ENCODE measurements around the gene FGF1.

FGF1 gene

DNA sequence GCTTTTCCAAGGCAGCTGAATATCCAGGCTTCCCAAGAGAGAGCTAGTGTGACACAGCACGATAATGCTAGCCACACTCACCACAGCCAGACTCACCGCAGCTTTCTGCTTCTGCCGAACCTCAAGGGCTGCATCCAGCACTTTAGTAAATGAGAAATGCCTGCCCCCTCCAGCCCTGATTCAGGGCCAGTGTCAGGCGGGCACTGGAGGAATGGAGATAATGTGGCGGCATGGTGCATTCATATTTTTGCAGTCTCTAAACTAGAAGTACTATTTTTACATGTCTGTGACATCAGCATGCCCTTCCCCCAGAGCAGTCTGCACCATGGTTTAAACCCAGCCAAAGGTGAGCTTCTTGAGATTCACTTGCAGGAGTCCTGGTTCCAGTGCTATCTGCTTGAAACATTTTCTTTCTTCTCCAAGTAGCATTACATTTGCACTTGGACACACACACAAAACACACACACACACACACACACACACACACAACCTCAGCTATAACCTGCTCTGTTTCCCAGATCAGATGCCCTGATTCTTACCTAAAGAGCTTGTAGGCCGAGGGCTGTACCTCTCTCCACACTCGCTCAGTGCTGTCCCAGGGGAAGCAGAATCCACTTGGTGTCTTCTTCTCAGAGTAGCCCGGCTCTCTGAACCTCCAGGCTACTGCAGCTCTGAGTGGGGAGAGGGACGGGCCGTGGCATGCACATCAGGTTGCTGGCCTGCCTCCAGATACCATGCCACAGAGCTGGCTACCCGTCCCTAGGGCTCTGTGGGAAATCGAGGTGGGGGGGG lies at the start of gene FGF1:
Gene FGF1 (minus strand): TSS at position 673 of the 792 bp plus-strand sequence. CDS start 71,963 bp downstream, outside the sequence.
- no peak for DNase-seq

DNA sequence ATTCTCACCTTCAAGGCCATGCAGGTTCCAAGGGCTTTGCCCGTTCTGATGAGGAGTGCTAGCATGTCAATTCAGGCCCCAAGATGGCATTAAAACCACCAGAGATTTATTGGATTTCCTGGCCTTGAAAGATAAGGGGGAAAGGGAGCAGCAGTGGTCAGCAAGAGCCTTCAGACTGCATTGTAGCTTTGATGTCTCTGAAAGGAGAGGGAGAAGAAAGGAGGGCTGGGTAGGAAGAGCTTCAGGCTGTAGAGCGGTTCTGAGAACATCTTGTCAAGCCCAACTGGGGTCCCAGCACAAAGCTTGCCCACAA lies 41.8 kb upstream of the FGF1 start:
- no peak for DNase-seq

DNA sequence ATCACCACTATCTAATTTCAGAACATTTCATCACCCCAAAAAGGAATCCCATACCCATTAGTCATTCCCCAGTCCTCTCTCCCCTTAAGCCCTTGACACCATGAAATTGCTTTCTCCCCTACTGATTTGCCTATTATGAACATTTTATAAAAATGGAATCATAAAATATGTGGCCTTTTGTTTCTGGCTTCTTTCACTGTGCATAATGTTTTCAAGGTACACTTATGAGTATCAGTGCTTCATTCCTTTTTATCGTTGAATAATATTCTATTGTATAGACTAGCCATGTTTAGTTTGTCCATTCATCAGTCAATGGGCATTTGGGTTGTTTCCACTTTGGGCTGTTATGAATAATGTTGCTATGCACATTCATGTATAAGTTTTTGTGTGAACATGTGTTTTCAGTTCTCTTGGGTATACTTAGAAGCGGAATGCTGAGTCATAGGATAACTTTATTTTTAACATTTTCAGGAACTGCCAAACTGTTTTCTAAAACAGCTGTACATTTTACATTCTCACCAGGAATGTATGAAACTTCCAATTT lies 40.4 kb upstream of the FGF1 start:
- no peak for DNase-seq

DNA sequence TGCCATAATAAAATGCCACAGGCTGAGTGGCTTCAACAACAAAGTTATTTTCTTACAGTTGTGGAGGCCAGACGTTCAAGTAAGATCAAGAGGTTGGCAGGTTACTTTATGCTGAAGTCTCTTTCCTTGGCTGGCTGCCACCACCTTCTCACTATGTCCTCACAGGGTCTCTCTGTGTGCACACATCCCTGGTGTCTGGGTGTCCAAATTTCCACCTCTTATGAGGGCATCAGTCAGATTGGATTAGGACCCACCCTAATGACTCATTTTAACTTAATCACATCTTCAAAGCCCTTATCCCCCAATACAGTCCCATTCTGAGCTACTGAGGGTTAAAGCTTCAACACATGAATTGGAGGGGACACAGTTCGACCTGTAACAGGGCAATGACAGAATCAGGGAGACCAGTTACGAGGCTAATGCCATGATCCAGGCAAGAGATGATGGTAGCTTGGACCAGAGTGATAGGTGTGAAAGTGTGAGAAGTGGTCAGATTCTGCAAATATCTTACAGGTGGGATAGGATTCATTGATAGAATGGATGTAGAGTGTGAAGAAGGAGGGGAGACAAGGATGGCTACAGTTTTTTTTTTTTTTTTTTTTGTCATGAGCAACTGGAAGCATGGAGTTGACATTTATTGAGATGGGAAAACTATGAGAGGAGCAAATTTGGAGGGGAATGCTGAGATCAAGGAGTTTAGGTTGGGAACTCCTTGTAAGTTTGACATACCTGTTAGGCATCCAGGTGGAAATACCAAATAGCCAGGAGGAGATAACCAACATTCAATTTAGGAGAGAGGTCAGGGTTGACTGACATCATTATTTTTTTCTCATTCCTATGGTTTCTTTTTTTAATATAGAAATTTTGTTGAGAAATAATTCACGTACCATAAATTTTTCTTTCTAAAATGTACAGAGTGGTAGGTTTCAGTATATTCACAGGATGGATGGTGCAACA lies 39.6 kb upstream of the FGF1 start:
- DNase-seq: no peak

DNA sequence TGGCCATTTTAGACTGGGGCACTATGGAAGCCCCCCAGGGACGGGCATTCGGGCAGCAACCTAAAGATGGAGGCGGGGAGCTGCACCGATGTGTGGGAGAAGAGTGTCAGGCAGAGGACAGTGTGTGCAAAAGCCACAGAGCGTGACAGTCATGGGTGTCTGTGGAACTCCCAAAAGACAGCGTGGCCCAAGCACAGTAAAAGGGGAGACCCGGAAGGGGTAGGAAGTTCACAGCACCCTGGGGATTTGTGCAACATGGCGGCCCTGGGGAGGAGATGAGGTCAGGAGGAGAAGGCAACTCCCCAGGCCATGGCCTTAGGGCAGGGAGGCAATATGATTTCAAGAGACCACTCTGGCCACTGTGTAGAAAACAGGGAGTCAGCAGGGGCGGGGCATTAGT lies 38.9 kb upstream of the FGF1 start:
- no peak for DNase-seq

DNA sequence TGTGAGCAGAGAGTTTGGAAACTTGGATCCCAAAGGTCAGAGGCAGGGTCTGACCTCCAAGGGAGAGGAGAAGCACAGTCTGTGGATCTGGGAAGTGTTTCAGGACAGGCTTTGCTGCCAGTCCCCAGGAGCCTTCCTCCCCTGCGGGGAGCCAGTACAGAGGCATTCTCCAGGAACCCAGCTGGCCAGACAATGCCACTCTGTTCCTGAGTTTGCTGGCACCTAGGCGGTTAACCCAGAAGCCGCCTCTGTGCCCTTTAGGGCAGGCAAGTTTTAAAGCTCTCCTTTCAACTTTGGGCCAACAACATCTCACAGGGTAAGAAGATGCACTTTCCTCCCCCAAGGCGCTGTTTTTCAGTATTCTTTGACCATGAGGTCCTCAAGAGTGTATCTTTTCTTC lies 37.0 kb upstream of the FGF1 start:
- DNase-seq: no peak

DNA sequence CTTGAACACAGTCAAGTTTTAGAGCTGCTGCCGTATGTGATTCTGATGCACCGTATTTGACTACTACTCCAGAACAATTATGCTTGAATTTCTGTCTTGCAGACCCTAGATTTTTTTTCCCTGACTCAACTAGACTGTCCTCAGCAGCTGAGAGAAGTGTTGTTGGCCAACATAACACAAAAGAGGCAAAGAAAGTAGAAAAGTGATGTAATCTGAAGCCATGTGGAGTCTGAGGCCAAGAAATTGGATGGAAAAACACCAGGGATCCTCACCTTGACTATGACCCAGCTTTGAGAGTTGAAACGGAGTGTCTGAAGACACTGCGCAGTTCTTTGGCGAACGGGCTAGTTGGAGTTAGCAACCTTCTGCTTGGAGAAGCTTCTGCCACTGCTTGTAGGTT lies 36.3 kb upstream of the FGF1 start:
- DNase-seq: no peak

DNA sequence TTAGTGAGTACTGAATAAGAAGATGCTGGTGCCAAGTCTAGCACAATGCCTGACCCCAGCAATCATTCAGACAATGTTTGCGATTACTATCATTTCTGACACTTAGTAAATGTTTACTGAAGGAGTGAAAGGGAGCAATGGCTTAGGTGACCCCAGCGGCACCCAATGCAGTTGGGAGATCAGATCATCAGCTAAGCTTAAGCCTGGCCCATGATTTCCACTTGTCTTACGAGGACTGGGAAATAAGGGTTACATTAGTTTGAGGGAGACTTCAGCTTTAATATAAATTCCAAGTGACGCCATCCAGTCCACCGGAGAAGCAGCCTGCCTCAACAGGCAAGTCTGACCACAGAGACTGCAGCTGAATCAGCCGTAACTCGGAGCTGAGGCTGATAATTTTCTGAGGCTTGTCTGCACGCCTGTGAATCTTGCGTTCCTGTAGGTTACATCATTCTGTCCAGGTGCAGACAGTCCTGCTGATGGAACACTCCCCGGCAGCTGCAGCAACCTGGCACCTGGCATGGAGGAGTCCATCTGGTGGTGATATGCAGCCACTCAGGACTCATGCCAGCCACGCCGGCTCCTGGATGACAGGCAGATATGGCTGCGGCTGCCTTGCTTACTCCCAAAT lies 34.9 kb upstream of the FGF1 start:
- no peak for DNase-seq

DNA sequence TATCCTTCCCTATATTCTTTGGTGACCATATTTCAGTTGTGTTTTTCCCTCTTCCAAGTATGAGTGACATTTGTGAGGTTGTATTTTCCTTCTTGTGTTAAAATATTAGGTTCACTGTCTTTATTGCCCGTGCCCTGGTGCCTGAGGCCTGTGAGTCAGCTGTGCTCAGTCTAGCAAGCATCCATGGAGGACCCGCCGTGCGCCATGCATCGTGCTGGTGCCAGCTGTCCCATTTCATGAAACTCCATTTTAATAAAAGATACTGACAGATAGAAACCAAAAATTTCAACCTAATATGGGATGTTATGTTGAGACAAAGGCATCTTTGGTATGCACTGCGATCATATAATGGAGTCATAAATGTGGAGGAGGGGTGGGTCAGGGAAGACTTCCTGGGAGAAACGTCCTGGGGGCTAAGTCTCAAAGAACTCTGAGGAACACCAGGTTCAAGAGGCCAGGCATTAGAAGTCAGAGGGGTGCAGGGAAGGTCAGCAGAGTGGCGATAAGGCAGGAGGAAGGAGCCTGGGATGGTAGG lies 34.0 kb upstream of the FGF1 start:
- DNase-seq: no peak

DNA sequence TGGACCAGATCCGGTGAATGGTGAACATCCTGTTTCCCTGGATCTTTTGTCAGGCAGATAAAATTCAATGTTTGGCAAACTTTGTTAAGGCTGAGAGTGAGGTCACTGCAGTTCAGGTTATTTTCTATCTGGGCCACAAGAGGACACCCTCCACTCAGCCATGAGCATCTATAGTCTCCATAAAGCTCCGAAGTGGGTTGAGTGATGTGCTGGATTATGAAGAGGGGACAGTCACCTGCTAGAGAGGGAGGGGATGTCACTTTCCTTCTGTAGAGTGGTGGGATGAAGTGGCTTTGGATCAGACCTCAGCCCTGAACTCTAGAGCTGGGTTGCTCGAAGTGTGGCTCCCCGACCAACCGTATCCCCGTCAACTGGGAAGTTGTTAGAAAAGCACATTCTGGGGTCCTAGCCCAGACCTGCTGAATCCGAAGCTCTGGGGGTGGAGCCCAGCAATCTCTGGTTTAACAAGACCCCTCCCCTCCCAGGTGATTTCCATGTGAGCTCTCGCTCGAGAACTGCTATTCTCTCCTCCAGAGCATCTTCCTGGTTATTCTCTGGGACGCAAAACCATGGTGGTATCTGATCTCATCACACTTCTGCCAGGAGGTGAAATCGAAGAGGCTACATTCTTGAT lies 31.8 kb upstream of the FGF1 start:
- no peak for DNase-seq

DNA sequence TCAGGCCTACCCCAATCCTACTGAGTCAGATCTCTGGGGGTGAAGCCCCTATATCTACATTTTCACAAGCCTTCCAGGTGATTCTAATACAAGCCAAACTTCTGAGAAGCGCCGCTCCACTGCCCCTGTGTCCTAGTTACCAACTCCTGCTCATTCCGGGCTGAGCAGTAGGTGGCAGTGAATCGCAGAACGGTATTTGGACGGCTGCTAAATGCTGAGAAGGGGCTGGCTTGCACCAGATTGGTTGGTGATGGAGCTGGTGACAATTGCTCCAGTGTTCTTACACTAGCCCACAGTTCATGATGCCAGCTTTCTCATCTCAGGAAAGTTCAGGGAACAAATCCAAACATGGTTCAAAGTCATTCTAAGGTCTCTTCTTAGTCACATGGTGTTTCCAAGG lies 31.1 kb upstream of the FGF1 start:
- DNase-seq: peak; percentile 4 to 14

DNA sequence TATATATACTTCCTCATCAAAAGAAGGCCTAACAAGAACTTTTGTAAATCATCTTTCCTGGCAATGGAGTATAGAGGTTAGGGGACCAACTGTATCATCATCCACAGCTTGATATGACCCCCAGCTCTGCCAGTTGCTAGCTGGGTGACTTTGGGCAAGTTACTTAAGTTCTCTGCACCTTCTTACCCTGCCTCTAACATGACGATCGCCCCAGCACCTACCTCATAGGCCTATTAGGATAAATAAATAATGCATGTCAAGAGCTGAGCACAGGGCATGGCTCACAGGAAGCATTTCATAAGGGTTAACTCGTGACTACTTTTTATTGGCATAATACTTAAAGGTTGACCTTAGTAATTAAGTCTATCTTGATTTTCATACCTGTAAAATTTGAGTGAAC lies 29.4 kb upstream of the FGF1 start:
- no peak for DNase-seq

DNA sequence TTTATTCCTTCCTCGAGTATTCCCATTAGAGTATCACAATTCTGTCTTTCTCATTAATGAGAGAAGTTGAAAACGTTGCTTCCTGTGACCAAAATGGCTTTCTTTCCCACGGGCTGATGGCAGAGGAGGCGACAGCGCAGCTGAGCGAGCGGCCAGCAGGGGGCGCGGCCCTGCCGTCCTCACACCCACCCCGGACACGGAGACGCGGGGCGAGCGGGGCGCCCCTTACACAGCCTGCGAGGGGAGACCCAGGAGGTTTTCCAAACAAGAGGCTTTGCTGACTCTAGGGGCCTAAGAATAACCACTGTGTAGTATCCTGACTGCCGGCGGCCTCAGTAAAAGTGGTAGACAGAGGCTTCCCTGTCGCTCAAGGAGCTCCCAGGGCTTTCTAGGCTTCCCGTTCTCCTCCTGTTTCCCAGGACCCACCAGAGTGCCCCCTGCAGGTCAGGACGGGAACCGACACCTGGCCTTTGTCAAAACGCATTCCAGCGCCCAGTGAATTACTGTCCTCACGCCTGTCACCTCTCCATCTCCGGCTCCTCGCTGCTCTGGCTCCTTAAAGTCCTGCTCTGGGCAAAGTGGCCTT lies 27.3 kb upstream of the FGF1 start:
- peak; percentile 78 to 81 for DNase-seq

DNA sequence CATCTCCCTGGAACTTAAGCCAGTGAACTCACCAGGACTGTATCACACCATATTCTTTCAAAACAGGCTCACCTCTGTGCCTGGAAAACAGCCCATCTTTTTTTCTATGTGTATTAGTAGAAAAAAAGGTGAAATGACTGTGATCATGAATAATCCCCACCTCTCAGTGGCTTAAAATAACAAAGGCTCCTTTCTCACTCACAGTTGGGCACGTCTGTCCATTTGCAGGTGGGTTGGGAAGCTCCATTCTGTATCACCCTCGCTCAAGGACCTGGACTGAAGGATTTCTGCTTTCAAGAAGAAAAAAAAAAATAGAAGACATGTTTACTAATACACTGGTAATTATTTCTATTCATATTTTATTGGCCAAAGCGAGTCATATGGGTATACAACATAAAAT lies 17.3 kb upstream of the FGF1 start:
- no peak for DNase-seq

DNA sequence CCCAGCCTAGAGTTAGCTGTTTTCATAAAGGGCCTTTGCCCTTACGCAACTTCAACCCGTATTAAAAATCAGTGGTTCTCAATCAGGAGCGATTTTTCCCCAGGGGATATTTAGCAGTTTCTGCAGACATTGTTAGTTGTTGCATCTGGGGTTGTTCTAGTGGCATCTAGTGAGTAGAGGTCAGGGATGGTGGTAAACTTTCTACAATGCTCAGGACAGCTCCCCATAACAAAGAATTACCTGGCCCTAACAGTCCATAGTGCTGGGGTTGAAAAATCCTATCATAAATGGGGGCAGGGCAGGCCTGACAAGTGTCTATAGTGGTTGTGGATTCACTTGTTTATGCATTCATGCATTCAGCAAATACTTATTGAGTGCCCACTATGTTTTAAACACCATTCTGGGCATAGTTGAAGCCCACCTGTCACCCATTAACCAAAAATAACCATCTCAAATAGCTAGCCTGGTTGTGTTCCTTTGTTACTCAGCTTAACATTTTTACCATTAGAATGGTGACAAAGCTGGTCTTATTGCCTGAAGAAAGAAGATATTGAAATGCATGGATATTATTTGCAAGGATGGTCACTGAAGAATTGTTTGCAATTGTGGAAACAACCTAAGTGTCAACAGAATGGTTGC lies 15.9 kb upstream of the FGF1 start:
- DNase-seq: no peak

DNA sequence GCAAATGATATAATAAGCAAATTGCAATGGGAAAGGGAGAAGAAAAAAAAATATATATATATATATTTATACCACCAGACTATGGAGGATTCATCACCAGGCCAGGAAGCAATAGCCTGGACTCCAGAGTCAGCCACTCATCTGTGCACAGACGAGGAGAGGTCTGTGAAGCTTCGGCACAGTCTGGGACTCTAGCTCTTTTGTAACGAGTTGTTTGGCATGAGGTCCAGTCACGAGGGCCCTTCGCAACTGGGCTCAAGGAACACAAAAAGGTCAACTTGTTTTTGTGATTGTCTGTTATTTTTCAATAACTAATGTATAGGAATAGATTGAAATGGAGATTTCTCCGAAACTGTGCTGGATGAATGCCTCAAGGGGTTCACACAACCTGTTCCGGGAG lies 14.7 kb upstream of the FGF1 start:
- no peak for DNase-seq

DNA sequence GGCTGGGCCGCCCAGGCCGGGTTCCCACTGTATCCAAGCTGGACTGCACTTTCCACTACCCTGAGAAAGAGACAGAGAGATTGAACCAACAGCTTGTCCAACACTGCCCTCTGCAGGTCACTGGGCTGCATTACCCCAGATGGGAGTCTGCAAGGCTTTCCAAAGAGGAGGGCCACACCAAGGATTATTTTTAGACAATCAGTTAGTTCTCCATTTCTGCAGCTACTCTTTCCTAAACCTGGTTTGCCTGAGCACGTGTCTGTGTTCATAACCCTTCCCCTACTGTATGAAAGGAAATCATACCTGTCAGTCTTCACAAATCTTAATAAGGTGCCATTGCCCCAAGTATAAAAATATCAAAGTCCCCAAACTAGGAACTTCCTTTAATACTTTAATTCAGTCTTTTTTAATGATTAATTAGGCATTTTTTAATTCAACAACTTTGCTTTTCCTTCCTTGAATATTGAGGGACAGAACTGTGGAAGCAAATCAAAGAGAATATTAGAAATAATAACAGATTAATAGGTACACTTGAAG lies 13.4 kb upstream of the FGF1 start:
- DNase-seq: peak; percentile 71 to 75

DNA sequence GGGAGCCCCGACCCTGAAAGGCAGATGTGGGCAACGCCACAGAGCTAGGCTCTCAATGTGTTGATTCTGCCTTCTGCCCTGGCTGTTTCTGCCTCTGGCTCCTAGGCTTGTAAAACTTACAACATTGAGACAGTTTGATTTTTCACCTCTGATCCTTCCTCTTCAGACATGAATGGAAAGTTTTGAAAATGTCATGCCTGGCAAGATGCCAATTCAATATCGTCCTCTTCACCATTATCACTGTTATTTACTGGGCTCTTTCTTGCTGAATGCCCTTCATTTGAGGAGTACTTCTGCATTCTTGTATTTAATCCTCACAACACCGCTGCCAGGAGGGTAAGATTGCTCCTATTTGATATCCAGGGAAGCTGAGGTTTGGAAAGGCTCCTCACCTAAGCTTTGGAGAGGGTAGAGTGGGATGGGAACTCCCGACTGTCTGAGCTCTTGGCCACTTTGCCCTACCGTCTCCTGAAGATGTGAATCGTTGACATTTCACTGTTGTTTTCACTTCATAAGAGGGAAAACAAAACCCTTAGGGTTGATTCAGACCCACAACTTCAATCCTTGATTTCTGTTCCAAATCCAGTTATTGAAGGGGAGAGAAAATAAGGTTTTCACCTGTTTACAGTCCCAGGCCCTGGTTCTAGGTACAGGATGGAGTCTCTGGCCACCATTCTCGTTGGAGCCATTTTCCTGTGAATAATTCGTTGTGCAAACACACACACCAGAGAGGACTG lies 12.7 kb upstream of the FGF1 start:
- no peak for DNase-seq

DNA sequence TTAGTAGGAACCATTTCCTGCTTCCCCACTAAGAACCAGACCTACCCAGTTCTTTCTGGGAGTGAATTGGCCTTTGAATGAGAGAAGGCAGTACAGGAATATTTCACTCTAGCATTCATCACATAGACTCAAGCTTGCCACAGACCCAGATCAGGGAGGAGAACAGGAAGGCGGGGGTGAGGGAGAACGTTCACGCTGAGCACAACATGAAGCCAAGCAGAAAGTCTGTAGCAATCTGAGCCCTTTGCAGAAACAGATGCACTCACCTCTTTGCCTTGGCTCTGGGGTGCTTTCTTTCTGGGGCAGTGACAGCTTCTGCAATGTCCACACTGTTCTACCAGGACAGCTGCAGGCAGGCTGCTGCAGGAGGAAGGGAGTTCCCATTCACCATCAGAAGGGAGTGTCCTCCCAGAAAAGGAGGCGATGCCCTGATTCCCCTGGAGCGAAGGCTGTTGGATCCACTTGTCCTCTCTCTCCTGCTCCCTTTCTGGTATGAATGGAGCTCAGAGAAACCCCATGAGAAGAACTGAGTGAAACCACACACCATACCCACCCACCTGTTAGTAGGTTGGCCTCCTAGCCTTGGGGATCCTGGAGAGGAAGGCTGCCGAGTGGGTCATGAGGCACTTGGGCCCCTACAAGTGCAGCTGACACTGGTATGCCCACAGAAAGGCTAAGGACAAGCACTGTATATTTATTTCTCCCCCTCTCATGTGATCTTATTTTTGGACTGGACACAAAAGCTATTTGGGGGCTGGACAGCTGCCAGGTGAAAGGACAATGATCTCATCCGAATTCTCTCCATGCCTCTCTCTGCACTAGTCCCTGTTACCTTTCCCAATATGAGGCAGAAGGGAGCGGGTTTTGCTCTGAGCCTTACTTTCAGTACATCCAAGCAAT lies 11.7 kb upstream of the FGF1 start:
- no peak for DNase-seq

DNA sequence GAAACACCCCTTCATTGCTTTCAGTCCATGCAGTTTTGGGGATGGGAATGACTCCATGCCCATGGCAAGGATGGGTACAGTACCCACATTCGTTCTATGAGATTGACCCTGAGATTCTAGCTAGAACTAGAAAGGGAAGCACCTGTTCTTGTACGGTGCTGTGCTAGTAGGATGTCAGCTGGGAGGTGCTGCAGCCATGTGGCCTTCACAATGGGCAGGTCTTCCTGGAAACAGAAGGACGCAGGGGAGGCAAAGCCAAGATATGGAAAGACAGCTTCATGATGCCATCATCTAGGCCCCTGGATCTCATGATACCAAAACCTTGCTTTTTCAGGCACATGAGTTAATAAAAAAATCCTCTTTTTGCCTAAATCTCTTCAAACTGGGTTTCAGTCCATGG lies 10.5 kb upstream of the FGF1 start:
- no peak for DNase-seq

Data from activated CD4-positive, alpha-beta T cell treated with anti-CD3 and anti-CD28 coated beads, Interleukin-2, amount 50 U/mL, for 4 hours (primary cell).